ENCODE results near the gene CYB5R4. TPM values are rescaled to one million over a fixed set of nuclear protein-coding genes. Genes with fewer than 3 reads are reported as not detected.

Gene CYB5R4
- total and polyA plus RNA-seq, 10 of the 15 experiments (the other 5 are each of a cell fraction or from before 2014, with no cell fraction given) = 13.4 to 61.1 (median 27.5) TPM

DNA sequence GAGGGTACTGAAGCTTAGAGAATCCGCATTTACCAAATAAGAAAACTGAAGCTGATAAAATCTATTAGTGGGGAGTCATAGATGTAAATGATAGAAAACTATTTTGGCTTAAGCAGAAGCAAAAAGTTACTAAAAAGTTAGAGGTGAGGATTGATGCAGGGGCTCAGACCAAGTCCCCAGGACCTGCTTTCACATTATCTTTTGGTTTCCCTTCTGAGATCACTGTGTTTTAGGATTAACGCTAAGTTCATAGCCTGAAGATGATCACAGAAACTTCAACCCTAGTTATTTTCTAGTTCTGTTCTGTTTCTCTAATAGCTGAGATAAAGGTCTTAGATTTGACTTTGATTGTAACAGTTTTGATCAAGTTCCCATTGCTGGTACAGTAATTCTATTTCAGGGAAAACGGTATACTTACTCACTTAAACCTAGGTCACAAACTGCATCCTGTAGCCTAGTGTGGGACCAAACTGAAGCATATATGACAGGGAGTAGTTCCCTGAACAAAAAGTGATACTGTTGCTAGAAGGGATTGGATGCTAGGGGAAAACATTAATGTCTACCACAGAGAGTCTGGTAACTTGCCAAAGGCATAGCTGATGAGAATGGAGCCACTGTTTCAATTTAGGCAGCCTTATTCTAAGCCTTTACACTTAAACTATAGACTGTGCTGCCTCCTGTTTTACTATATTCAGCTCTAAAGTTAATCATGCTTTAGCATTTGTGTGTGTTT is 13.1 kb downstream of the CYB5R4 start (continued):
- TF ChIP-seq, protein P1, sequence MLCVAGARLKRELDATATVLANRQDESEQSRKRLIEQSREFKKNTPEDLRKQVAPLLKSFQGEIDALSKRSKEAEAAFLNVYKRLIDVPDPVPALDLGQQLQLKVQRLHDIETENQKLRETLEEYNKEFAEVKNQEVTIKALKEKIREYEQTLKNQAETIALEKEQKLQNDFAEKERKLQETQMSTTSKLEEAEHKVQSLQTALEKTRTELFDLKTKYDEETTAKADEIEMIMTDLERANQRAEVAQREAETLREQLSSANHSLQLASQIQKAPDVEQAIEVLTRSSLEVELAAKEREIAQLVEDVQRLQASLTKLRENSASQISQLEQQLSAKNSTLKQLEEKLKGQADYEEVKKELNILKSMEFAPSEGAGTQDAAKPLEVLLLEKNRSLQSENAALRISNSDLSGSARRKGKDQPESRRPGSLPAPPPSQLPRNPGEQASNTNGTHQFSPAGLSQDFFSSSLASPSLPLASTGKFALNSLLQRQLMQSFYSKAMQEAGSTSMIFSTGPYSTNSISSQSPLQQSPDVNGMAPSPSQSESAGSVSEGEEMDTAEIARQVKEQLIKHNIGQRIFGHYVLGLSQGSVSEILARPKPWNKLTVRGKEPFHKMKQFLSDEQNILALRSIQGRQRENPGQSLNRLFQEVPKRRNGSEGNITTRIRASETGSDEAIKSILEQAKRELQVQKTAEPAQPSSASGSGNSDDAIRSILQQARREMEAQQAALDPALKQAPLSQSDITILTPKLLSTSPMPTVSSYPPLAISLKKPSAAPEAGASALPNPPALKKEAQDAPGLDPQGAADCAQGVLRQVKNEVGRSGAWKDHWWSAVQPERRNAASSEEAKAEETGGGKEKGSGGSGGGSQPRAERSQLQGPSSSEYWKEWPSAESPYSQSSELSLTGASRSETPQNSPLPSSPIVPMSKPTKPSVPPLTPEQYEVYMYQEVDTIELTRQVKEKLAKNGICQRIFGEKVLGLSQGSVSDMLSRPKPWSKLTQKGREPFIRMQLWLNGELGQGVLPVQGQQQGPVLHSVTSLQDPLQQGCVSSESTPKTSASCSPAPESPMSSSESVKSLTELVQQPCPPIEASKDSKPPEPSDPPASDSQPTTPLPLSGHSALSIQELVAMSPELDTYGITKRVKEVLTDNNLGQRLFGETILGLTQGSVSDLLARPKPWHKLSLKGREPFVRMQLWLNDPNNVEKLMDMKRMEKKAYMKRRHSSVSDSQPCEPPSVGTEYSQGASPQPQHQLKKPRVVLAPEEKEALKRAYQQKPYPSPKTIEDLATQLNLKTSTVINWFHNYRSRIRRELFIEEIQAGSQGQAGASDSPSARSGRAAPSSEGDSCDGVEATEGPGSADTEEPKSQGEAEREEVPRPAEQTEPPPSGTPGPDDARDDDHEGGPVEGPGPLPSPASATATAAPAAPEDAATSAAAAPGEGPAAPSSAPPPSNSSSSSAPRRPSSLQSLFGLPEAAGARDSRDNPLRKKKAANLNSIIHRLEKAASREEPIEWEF (IDR thresholded peaks at IDR 0.05; ENCODE audit: insufficient replicate concordance, low read depth, low read length) = no peak
- TF ChIP-seq NBN (IDR thresholded peaks at IDR 0.05) = no peak
- no peak for TF ChIP-seq EZH2 (IDR thresholded peaks at IDR 0.05; ENCODE audit: borderline replicate concordance, control insufficient read depth, low read depth, low read length)

DNA sequence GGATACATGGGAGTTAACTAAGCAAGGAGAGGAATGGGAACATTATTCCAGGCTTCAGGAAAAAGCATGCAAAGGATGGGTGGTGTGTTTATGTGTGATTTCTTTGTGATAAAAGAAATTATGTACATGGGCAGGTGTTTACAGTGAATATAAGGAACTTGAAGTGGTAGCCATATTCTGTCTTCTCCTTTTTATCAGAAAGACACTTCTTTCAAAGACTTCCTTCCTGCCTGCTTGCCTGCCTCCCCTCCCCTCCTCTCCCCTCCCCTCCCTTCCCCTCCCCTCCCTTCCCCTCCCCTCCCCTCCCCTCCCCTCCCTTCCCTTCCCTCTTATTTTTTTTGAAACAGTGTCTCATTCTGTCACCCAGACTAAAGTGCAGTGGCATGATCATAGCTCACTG is 14.4 kb downstream of the CYB5R4 start:
- Histone ChIP-seq H3K4me2 (ENCODE audit: control insufficient read depth, insufficient read depth) (no peak overlapping the region), H3K9ac (ENCODE audit: control insufficient read depth, insufficient read depth, low read length) (no peak overlapping the region), H3K4me1 (ENCODE audit: control insufficient read depth, insufficient read depth, low read length) (no peaks in the 10 kb centered on the region), H3K9me3 (replicated peaks; ENCODE audit: control insufficient read depth, insufficient read depth, low read length) (no peaks in the 10 kb centered on the region; the same call in 2 of the 3 replicates), H3K79me2 (ENCODE audit: control insufficient read depth, insufficient read depth, low read length) (no peaks in the 10 kb centered on the region; the same call in none of the 2 replicates), H4K20me1 (ENCODE audit: control insufficient read depth, insufficient read depth) (no peaks in the 10 kb centered on the region), H3K36me3 (ENCODE audit: control insufficient read depth in 2 of 2, insufficient read depth in 2 of 2, low read length in 1 of 2) (peaks cover 0 to 5% of the 10 kb centered on the region in 2 experiments; a peak in 2 of 4 replicates), H3K27ac (ENCODE audit: control insufficient read depth, insufficient read depth) (no peak overlapping the region), H3K4me3 (no peak overlapping the region), H2AFZ (ENCODE audit: control insufficient read depth, low read depth, low read length) (no peak overlapping the region), H3K27me3 (replicated peaks in 1 of 2; ENCODE audit: control insufficient read depth in 2 of 2, insufficient read depth in 2 of 2, low read length in 1 of 2) (no peaks in the 10 kb centered on the region)
- intact Hi-C loops (cut with micrococcal nuclease; ENCODE audit: unreplicated experiment) (no loop called here), in situ Hi-C loops (cut with MboI) (no loop called here)
- RAD21 ChIA-PET (ENCODE audit: unreplicated experiment) = no interaction called here
- DNase-seq (ENCODE audit: low read depth, low spot score) (no peak), FAIRE-seq (no peak), ATAC-seq (no peak)
- no TSS peak for BruUV-seq (replicated peaks)
- CTCF ChIA-PET = no interaction called here
- POLR2A ChIA-PET = no interaction called here
- SMC1A ChIA-PET (ENCODE audit: uncharacterized antibody, unreplicated experiment) = interaction anchor here (1.0 kb wide), 1 partner anchor 12 kb away, joined by 3 read pairs; no protein-coding TSS in a partner anchor
- TF ChIP-seq, protein P2, sequence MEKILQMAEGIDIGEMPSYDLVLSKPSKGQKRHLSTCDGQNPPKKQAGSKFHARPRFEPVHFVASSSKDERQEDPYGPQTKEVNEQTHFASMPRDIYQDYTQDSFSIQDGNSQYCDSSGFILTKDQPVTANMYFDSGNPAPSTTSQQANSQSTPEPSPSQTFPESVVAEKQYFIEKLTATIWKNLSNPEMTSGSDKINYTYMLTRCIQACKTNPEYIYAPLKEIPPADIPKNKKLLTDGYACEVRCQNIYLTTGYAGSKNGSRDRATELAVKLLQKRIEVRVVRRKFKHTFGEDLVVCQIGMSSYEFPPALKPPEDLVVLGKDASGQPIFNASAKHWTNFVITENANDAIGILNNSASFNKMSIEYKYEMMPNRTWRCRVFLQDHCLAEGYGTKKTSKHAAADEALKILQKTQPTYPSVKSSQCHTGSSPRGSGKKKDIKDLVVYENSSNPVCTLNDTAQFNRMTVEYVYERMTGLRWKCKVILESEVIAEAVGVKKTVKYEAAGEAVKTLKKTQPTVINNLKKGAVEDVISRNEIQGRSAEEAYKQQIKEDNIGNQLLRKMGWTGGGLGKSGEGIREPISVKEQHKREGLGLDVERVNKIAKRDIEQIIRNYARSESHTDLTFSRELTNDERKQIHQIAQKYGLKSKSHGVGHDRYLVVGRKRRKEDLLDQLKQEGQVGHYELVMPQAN (conservative IDR thresholded peaks at IDR 0.05) = no peak
- TF ChIP-seq SMARCA5 (IDR thresholded peaks at IDR 0.05) (no peak), POLR2AphosphoS2 (IDR thresholded peaks at IDR 0.05; ENCODE audit: low read depth, low read length) (no peak), BMI1 (IDR thresholded peaks at IDR 0.05; ENCODE audit: borderline replicate concordance) (no peak), CBFB (IDR thresholded peaks at IDR 0.05; ENCODE audit: low read depth) (no peak), MTA2 (IDR thresholded peaks at IDR 0.05; ENCODE audit: low read depth) (no peak), TCF3 (IDR thresholded peaks at IDR 0.05; ENCODE audit: borderline replicate concordance, insufficient read depth, low read depth, low read length) (no peak)
- TF ChIP-seq, protein P3, sequence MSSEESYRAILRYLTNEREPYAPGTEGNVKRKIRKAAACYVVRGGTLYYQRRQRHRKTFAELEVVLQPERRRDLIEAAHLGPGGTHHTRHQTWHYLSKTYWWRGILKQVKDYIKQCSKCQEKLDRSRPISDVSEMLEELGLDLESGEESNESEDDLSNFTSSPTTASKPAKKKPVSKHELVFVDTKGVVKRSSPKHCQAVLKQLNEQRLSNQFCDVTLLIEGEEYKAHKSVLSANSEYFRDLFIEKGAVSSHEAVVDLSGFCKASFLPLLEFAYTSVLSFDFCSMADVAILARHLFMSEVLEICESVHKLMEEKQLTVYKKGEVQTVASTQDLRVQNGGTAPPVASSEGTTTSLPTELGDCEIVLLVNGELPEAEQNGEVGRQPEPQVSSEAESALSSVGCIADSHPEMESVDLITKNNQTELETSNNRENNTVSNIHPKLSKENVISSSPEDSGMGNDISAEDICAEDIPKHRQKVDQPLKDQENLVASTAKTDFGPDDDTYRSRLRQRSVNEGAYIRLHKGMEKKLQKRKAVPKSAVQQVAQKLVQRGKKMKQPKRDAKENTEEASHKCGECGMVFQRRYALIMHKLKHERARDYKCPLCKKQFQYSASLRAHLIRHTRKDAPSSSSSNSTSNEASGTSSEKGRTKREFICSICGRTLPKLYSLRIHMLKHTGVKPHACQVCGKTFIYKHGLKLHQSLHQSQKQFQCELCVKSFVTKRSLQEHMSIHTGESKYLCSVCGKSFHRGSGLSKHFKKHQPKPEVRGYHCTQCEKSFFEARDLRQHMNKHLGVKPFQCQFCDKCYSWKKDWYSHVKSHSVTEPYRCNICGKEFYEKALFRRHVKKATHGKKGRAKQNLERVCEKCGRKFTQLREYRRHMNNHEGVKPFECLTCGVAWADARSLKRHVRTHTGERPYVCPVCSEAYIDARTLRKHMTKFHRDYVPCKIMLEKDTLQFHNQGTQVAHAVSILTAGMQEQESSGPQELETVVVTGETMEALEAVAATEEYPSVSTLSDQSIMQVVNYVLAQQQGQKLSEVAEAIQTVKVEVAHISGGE (CRISPR knock-in tag; IDR thresholded peaks at IDR 0.05) = no peak

All from GM12878 (cell line).